H9 (cell line): ENCODE results near the gene KIAA1549. TPM values are rescaled to one million over a fixed set of nuclear protein-coding genes. Genes with fewer than 3 reads are reported as not detected.

Source experiments
- DNase-seq: peaks from one replicate; pipeline ENCODE4 v3.0.0-alpha.2; 2017
- H2AFZ ChIP-seq: one replicate; pipeline ENCODE4 v1.6.1; 2013; ENCODE audit warnings: mild to moderate bottlenecking, low read length, control low read depth, moderate library complexity
- H2AK5ac ChIP-seq: 2 replicates; pipeline ENCODE4 v1.6.1; 2013; ENCODE audit warnings: low read length, control low read depth, mixed read lengths; ENCODE audit not compliant: insufficient read length
- H2BK120ac ChIP-seq: one replicate; pipeline ENCODE4 v1.6.1; 2013; ENCODE audit warnings: low read depth, mild to moderate bottlenecking, low read length, control low read depth, inconsistent platforms; ENCODE audit not compliant: poor library complexity, severe bottlenecking
- H2BK12ac ChIP-seq: 2 replicates; pipeline ENCODE4 v1.6.1; 2013; ENCODE audit warnings: low read length, control low read depth, mixed read lengths, low read depth; ENCODE audit not compliant: insufficient read length
- H2BK15ac ChIP-seq: 2 replicates; pipeline ENCODE4 v1.6.1; 2013; ENCODE audit warnings: low read depth, low read length, control low read depth
- H2BK20ac ChIP-seq: one replicate; pipeline ENCODE4 v1.6.1; 2013; ENCODE audit warnings: low read depth, mild to moderate bottlenecking, low read length, control low read depth, inconsistent platforms; ENCODE audit not compliant: poor library complexity, severe bottlenecking
- H2BK5ac ChIP-seq: 2 replicates; pipeline ENCODE4 v1.6.1; 2013; ENCODE audit warnings: low read length, control low read depth, mixed read lengths; ENCODE audit not compliant: insufficient read length
- H3K14ac ChIP-seq: 2 replicates; pipeline ENCODE4 v1.6.1; 2013; ENCODE audit warnings: low read length, control low read depth; ENCODE audit not compliant: insufficient read depth
- H3K18ac ChIP-seq: 2 replicates; pipeline ENCODE4 v1.6.1; 2013; ENCODE audit warnings: low read depth, mild to moderate bottlenecking, mixed read lengths, low read length, control low read depth; ENCODE audit not compliant: insufficient read length
- H3K23ac ChIP-seq: 2 replicates; pipeline ENCODE4 v1.6.1; 2013; ENCODE audit warnings: low read length, control low read depth, mixed read lengths, low read depth; ENCODE audit not compliant: insufficient read length
- H3K23me2 ChIP-seq: 2 replicates; pipeline ENCODE4 v1.6.1; 2013; ENCODE audit warnings: low read depth, mild to moderate bottlenecking, mixed read lengths, low read length, control low read depth; ENCODE audit not compliant: insufficient read length, poor library complexity, severe bottlenecking
- H3K27ac ChIP-seq: 2 replicates; pipeline ENCODE4 v1.5.1; 2013; ENCODE audit warnings: low read length, control low read depth, mixed read lengths, low read depth; ENCODE audit not compliant: insufficient read length
- H3K27me3 ChIP-seq: 2 replicates; pipeline ENCODE4 v1.6.1; 2013; ENCODE audit warnings: low read length, control low read depth, inconsistent platforms; ENCODE audit not compliant: insufficient read depth
- H3K4ac ChIP-seq: 2 replicates; pipeline ENCODE4 v1.6.1; 2013; ENCODE audit warnings: low read depth, mild to moderate bottlenecking, control low read depth, inconsistent platforms, low read length, moderate library complexity
- H3K4me1 ChIP-seq: 2 replicates; pipeline ENCODE4 v1.6.1; 2013; ENCODE audit warnings: low read length, control low read depth, inconsistent platforms; ENCODE audit not compliant: insufficient read depth
- H3K4me2 ChIP-seq: 2 replicates; pipeline ENCODE4 v1.6.1; 2013; ENCODE audit warnings: low read length, control low read depth, mixed read lengths; ENCODE audit not compliant: insufficient read length, insufficient read depth
- H3K56ac ChIP-seq: 2 replicates; pipeline ENCODE4 v1.6.1; 2013; ENCODE audit warnings: low read depth, mild to moderate bottlenecking, mixed read lengths, low read length, control low read depth; ENCODE audit not compliant: insufficient read length
- H3K79me1 ChIP-seq: 2 replicates; pipeline ENCODE4 v1.6.1; 2013; ENCODE audit warnings: low read depth, mild to moderate bottlenecking, moderate library complexity, low read length, control low read depth, inconsistent platforms; ENCODE audit not compliant: insufficient read depth, poor library complexity, severe bottlenecking
- H3K79me2 ChIP-seq: 2 replicates; pipeline ENCODE4 v1.6.1; 2013; ENCODE audit warnings: low read length, control low read depth, inconsistent platforms; ENCODE audit not compliant: insufficient read depth
- H3K9ac ChIP-seq: 2 replicates; pipeline ENCODE4 v1.6.1; 2013; ENCODE audit warnings: low read length, control low read depth, mixed read lengths; ENCODE audit not compliant: insufficient read length; ENCODE audit errors: extremely low read depth
- H3K9me3 ChIP-seq: one replicate; pipeline ENCODE4 v1.6.1; 2013; ENCODE audit warnings: low read depth, low read length, inconsistent platforms; ENCODE audit not compliant: control insufficient read depth
- H3T11ph ChIP-seq: one replicate; pipeline ENCODE4 v1.6.1; 2013; ENCODE audit warnings: mild to moderate bottlenecking, low read length, control low read depth, inconsistent platforms
- H4K20me1 ChIP-seq: one replicate; pipeline ENCODE4 v1.6.1; 2013; ENCODE audit not compliant: control insufficient read depth, insufficient read length, insufficient read depth
- H4K5ac ChIP-seq: 2 replicates; pipeline ENCODE4 v1.6.1; 2013; ENCODE audit warnings: low read depth, mild to moderate bottlenecking, mixed read lengths, low read length, control low read depth; ENCODE audit not compliant: insufficient read length
- H4K8ac ChIP-seq: replicated peaks from 2 replicates; pipeline ENCODE4 v1.6.1; 2013; ENCODE audit warnings: low read length, control low read depth, mixed read lengths, low read depth; ENCODE audit not compliant: insufficient read length
- H4K91ac ChIP-seq: 2 replicates; pipeline ENCODE4 v1.6.1; 2013; ENCODE audit warnings: low read depth, mild to moderate bottlenecking, moderate library complexity, mixed read lengths, low read length, control low read depth; ENCODE audit not compliant: insufficient read length
- H3K27ac Mint-ChIP-seq, 3 experiments: 2 replicates in 2 of 3; 3 replicates in 1 of 3; pipeline ENCODE4 v1.8.0; 2020 to 2021; ENCODE audit warnings: mixed read lengths in 3 of 3, mild to moderate bottlenecking in 1 of 3, moderate library complexity in 1 of 3
- H3K27me3 Mint-ChIP-seq: 2 replicates; pipeline ENCODE4 v1.8.0; 2021; ENCODE audit warnings: low read depth, mild to moderate bottlenecking, moderate library complexity, mixed read lengths
- H3K36me3 Mint-ChIP-seq, 3 experiments: 2 replicates in 2 of 3; 3 replicates in 1 of 3; pipeline ENCODE4 v1.8.0; 2020 to 2021; ENCODE audit warnings: low read depth in 3 of 3, mixed read lengths in 3 of 3; ENCODE audit not compliant: insufficient read depth in 1 of 3
- H3K4me1 Mint-ChIP-seq, 2 experiments: 2 replicates each; pipeline ENCODE4 v1.8.0; 2020; ENCODE audit warnings: mixed read lengths in 2 of 2
- H3K4me3 Mint-ChIP-seq, 2 experiments: 2 replicates in 1 of 2; 3 replicates in 1 of 2; pipeline ENCODE4 v1.8.0; 2020 to 2021; ENCODE audit warnings: mild to moderate bottlenecking in 2 of 2, mixed read lengths in 2 of 2, moderate library complexity in 1 of 2
- H3K9me3 Mint-ChIP-seq, 2 experiments: 2 replicates in 1 of 2; 3 replicates in 1 of 2; pipeline ENCODE4 v1.8.0; 2020; ENCODE audit warnings: mild to moderate bottlenecking in 2 of 2, mixed read lengths in 2 of 2, moderate library complexity in 1 of 2
- CTCF ChIP-seq: fragments of 200-600 bp; sonication (generic); conservative IDR thresholded peaks from 3 replicates; pipeline ENCODE4 v1.8.0; 2021; ENCODE audit warnings: antibody characterized with exemption, mild to moderate bottlenecking
- WGBS: extraction: QIAGEN DNeasy Blood & Tissue Kit; methylation state at CpG from one replicate; pipeline ENCODE4 v1.1.7; 2013; ENCODE audit warnings: missing lambda C conversion rate, low lambda C conversion rate, mixed read lengths; ENCODE audit not compliant: insufficient read length; ENCODE audit errors: extremely low coverage; 5-methylcytosine and 5-hydroxymethylcytosine counted together
- total RNA-seq: library from RNA; stranded (reverse); gene quantifications from 2 replicates; pipeline ENCODE4 v1.2.1, GENCODE V29; 2021

The KIAA1549 gene
- total RNA-seq, 1 experiment from 2014 or later, result 11.9 TPM

GRCh38 chr7:138835087-138835486 is 146.1 kb downstream of the KIAA1549 start:
- H3K9ac ChIP-seq, result no peak overlapping the region
- no peak overlapping the region for H2BK120ac ChIP-seq
- H3K27me3 ChIP-seq, result no peaks in the 10 kb centered on the region
- H4K20me1 ChIP-seq, result no peaks in the 10 kb centered on the region
- no CpG with 5 or more reads among the region's 11 CpGs for WGBS
- H3K9me3 ChIP-seq, result no peaks in the 10 kb centered on the region
- Mint-ChIP-seq H3K4me3 (no peak overlapping the region), H3K27me3 (no peaks in the 10 kb centered on the region), H3K36me3 (peaks cover 8 to 32% (median 15%) of the 10 kb centered on the region in 3 experiments; a peak in 5 of 7 replicates), H3K27ac (no peak overlapping the region), H3K9me3 (no peaks in the 10 kb centered on the region), H3K4me1 (peaks cover 4% of the 10 kb centered on the region in 2 experiments; a peak in 1 of 4 replicates)
- H2BK5ac ChIP-seq, result no peak overlapping the region
- no peak overlapping the region for H3K14ac ChIP-seq
- no peak overlapping the region for H2BK20ac ChIP-seq
- no peaks in the 10 kb centered on the region for H3K79me1 ChIP-seq
- H3K23ac ChIP-seq, result no peak overlapping the region
- no peak overlapping the region for H2AFZ ChIP-seq
- H3K27ac ChIP-seq, result no peak overlapping the region
- no peak overlapping the region for H3K56ac ChIP-seq
- no peaks in the 10 kb centered on the region for H3K23me2 ChIP-seq
- H4K8ac ChIP-seq, result no peak overlapping the region
- H2BK12ac ChIP-seq, result no peak overlapping the region
- H3K4ac ChIP-seq, result no peak overlapping the region
- H4K5ac ChIP-seq, result no peak overlapping the region
- H4K91ac ChIP-seq, result no peak overlapping the region
- peak; percentile 39; the same call in 2 of the 3 replicates for TF ChIP-seq CTCF
- no peak overlapping the region for H2AK5ac ChIP-seq
- H2BK15ac ChIP-seq, result no peak overlapping the region
- no peak overlapping the region for H3T11ph ChIP-seq
- no peaks in the 10 kb centered on the region for H3K79me2 ChIP-seq
- no peak for DNase-seq
- H3K4me1 ChIP-seq, result no peaks in the 10 kb centered on the region
- H3K4me2 ChIP-seq, result no peak overlapping the region
- no peak overlapping the region for H3K18ac ChIP-seq
